ENCODE results near the gene YARS1.

The YARS1 gene
- total RNA-seq, result 59.7 to 82.3 reads per million in 2 donors

DNA sequence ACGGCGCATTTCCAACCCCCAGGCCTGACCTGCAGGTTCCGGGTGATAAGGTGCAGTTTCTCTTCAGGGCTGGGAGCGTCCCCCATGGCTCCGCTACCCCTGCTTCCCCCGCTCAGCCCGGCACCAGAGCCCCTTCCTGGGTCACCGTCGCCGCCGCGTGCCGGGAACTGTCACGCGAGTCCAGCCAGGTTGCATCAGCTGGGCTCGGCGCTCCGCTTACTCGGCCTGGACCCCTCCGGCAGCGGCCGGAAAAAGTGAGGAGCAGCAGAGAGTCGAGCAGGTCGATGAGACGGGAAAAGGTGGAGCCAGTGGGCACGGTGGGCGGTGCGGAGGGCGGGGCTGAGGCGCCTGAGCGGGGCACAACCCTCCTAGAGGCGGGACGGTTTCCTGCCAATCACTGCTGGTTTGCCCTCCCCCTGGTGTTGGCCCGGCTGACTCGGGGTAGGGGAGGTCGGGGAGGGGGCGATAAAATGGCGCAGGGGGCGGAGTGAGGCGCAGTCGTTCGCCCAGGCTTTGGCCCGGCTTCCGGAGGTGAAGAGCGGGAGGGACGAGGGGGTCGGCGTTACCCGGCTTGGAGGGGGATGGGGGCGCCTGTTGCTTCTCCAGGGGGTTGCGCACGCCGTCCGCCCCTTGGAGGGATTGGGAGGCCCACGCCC is at the start of gene YARS1, which contains the start of gene S100PBP:
YARS1 (minus strand) TSS at position 200 of the 656 bp plus-strand sequence; CDS start at position 86, 114 bp downstream.
S100PBP (plus strand) TSS at position 495 of the 656 bp plus-strand sequence. CDS start 8,447 bp downstream, outside the sequence.
- peak; percentile 98 to 100 (median 99) for DNase-seq

DNA sequence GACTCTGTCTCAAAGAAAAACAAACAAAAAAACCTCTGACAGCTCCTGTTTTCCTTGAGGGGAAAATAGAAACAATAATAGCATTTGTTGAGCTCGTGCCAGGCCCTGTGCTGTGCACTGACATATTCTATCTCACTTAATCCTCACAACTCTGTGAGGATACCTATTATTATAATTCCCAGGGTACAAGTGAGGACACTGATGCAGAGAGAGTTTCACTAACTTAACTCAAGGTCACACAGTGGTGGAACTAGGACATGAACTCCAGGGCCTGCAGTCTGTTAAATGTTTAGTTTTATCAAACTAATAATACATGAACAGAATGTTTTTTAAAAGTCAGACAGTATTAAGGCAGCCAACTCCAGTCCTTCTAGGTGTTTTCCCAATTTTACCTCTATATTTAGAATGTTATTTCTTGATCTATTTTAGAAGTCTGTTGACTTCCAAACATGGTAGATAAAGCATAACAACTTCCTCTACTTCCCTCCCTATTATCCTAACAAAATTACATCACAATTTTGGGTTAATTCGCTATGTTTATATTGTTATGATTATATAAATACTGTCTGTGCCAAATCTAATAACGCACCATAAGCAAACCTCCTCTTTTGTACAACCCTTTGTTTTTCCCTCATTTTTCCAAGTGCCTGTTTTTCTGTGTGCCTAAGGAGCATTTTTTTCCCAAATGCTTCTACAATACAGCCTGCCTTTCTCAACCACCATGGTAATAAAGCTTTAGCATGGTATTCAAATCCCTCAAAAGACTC is 48.7 kb upstream of the YARS1 start:
- DNase-seq, result no peak

DNA sequence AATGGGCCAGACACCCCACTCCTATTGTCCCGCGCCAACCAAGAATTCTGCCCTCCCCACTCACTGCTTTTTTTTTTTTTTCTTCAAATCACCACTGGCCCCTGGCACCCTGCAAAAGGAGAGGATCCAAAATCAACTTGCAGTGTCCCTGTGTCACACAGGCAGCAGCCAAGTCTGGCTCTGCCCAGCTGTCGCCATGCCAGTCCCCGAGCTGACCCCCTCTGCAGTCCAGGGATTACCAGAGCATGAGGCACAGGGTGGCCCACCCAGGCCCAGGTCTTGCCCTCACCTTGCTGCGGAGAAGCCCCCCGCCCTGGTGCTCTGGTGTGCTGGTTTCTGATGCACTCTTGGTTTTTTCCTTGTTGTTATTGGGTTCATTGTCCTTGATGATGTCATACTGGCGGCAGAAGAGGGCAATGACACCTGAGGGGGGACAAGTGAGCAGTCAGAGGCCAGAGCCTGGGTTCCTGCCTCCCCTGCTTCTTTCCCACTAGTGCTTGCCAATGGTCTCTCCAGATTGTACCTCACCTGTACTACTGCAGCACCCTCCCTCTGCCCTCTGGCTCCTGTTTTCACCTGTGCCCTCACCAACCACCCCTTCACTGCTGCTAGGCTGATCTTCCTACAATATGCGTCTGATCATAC is 47.3 kb upstream of the YARS1 start:
- no peak for DNase-seq

DNA sequence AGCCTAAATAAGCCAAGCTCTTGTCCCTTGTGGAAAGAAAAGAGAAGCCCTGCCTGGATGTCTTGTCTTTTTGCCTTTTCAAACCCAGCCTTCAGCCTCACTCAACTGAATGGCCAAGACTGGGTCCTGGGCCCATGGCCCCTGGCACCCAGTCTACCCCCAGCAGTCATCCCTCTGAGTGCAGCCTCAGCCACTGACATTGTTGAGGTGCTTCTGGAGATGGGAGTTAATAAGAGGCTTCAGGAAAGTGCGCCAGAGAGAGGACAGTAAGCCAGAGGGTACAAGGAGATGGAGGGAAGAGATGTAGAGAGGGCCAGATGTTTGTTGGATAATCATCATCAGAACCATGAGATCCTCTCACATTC is 46.7 kb upstream of the YARS1 start:
- DNase-seq, result no peak

DNA sequence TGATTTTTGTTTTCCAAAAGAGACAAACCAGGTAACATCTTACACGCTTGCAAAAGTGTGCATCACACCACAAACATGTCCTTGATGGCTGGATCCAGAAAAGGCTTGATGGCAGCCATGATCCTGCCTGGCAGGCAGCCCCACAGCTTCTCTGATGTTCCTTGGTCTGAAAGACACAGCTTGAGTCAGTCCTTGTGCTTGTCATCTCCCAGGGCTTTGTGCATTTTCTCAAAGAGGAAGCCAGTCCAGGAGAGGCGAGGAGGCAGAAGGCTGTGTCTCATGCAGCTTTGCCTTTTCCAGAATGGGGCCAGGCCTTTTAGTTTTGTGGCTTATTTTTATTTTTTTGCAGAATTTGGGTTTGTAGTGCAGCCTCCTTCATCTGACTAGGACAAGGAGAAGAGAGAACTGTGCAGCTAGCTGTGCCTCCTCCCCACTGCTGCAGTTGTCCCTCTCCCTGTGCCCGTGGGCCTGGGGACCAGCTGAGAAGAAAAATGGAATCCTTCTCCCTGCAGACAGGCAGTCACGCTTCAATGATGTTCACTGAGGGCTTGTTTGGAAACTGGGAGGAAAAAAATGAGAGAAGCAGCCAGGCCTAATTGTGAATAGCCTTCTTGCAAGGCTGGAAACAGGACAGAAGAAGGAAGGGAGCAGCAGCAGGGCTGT is 46.2 kb upstream of the YARS1 start:
- DNase-seq, result no peak

DNA sequence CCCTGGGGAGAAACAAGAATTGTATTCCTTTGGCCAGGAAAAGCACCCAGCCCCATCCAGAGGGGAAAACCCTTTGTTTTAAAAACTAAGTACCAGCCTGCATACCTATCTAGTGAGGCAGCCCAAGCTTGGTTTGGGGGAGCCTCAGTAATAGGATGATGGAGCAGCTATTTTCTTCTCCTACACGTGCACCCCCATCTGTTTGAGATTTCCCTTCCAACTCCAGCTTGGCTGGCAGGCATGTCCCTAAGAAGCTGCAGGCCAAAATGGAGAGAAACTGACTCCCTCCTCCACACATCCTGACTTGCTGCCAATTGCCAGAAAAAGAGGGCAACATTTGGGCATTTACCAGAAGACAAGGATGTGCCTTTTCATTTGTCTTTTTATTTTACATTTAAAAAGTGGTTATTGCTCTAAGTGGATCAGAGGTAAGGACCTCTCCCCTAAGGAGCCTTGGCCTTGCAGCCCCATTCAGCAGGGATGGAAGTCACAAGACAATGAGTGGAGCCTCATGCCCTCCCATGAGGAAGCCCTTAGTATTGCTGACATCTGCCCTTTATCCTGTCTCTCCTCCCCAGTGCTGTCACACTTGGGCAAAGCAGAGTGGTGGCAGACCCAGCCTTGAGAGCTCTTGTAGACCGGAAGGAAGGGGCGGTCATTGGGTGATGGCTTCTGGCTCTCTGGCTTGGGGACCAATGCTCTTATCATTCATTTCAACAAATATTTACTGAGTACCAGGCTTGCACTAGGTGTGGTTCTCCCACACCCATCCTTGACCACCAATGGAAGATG is 44.9 kb upstream of the YARS1 start:
- no peak for DNase-seq

DNA sequence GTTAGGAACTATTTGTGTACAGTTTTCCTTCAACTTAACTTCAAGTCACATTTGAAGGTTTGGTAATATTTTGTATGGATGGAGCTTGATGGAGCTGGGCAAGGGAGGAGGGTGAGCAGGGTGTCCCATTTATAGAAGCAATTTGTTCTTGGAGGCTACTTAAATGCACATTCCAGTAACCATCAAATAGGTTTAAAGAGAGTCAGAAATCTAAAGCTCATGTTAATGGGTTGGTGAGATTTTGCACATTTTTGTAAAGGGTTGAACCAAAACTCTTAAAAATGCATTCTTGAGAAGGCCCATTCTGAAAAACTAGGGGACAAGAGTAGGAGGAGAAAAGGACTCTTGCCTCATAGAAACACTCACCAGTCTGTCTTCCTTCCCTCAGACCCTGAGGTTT is 43.4 kb upstream of the YARS1 start:
- DNase-seq, result no peak

DNA sequence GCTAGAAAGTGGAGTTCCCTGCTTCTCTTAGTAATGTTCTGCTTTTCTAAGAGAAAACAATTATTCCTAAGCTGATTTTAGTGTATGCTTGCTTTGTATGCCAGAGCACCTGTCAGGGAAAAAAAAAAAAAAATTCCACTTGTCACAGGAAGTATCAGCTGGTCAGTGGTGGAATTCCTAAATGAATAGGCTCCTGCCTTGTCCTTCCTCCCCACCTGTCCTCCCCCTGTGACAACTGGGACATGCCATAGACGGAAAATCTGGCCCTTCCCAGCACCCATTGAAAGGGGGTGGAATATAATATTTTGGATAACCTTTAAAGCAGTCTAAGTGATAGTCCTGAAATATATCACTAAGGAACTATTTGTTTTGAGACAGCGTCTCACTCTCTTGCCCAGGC is 42.8 kb upstream of the YARS1 start:
- DNase-seq, result no peak

DNA sequence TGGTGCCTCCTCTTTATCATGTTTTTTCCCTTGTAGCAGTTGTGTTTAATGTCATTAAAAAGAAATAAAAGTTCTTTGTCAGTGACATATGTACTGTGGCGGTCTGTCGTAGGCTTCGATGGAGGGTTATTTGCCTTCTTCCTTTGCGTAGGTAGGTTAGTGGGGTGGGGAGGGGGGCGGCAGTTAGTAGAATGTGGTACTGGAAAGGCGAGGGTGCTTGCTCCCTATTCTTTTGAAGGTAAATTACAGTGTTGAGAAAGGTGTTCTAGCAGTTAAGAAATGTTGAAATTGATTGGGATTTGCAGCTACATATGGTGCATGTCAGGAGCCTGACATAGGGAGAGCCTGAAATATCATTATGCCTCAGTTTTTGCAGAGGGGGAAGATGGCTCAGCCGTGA is 41.6 kb upstream of the YARS1 start:
- no peak for DNase-seq

DNA sequence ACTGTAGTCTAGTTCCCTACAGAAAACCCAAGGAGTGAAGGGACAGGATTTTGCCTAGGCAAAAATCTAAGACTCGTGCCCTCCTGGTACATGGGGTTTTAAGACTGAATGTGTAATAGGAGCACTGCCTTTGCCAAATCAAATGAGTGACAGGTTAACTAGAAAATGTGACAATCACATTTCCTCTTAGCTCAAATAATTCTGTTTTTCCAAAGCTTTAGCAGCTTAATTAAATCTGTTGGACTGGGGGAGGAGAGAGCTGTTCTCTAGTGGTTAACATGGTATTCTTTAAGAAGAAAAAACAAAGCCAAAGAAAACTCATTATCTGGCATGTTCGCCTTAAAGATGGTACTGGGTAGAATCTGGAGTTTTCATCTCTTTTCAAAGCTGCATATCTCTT is 41.0 kb upstream of the YARS1 start:
- DNase-seq, result no peak

DNA sequence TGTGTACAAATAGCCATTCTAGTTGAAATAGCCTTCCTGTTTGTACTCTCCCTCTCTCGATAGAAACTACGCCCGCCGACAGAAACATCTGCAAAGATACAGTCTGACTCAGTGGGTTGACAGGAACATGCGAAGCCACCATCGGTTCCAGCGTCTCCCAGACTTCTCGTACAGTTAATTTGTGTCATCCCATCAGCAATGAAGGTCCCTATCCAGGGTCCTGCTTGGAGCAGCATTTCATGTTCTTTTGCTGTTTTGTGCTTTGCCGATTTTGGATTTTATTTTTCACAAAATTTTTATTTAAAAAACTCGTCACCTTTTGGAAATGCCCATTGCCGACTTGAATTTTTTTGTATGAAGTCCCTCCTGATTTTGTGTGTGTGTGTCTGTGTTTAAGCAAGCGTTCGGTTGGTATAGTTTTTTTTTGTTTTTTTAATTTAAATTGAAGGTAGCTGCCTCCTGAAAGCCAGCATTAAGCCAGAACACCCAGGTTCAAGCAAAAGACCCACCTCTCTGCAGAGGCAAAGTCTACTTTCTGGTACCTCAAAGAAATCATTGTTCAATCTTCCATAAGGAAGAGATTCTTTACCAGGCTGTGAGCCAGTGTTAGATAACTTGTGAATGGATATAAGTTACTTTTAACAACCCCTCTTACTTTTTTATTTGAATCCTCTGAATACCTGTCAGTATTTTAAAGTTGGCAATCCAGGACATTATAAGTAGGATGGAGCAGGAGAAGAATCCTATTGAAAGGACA is 38.9 kb upstream of the YARS1 start:
- DNase-seq, result no peak

DNA sequence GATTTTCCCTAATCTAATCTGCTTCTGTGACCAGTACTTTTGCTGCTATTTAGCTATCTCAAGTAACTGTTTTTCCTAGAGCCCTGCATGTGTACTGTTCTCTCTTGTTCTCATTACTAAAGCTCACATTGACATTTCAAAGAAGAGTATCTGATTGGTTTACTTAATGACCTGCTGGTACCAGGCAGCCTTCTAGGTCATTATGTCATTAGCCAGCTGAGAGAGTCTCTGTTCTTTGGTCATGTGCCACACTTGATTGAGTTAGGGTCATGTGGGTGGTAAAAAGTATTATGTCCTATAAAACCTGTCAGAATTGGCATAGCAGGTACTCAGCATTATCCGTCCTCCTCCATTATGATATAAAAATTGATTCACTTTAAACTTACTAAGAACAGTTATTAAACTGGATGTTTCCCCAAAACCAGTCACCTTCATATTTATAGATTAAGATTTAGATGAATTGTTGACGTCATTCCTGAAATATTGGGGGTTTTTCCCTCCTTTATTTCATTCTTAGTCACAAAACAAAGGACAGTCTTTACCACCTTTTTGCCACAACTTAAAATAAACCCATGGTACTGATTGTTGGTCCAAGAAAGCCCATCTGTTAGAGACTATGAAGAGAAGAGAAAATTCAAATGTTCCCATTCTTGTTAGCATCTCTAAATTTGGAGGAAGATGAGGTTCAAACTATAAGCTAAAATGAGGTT is 31.4 kb upstream of the YARS1 start:
- DNase-seq, result no peak

DNA sequence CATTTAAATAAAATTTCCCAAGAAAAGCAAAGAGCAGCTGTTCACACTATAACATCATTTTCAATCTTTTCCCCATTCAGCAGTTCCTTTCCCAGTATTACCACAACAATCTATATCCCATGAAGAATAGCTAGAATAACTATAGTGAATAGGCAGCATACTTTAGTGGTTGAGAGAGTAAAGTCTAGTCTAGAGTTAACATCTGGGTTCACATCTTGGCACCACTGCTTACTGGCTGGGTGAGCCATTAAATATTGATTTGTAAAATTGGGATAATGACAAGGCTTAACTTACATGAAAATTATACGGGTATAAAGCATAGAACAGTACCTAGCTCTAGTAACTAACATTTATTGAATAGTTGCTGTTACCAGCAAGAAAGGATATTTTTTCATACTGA is 14.7 kb upstream of the YARS1 start:
- DNase-seq, result no peak

DNA sequence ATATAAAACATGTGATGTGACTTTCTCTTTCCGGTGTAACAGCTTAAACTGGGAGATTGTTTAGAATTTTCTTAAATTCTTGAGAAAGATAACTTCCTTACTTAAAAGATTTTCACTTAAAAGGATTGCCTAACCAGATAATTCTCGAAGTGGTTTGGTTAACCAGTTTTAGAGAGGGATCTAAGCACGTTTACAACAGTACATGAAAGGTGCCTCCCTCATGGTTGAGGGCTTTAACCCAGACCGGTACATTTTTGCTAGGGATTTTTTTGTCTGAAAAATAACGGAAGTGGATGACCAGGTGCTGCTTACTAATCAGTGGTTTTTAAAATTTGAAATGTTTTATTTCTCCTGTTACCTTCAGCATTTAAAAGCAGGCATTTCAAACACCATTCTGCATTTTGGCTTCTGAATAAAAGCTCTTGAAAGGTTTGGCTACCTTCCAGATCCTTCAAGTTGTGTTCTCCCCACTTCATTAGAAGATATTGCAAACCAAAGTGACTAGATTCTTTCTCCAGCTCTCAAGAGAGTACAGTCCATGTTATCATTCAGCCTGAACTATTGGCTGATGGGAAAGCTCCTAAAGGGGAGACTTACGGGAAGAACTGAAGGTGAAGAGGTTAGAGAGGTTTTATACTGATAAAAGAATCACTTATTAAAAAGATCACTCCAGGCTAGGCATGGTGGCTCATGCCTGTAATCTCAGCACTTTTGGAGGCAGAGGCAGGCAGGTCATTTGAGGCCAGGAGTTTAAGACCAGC is 13.1 kb upstream of the YARS1 start:
- DNase-seq, result no peak

DNA sequence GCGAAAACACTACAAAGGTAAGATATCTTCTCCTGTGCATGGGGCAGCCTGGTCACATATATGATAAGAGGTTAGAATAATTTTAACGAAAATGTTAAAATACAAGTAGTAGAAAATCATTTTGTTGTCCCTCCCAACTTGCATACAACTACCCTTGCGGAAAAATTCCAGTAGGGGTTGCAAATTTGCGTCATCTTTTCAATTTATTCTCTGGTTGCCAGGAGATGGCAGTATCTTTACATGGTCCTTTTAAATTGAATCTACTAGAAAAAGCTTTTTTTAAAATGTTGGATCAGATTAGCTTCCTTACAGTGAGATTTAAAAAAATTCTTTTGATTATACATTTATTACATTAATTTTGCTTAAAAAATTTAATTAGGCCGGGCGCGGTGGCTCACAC is 11.2 kb upstream of the YARS1 start:
- no peak for DNase-seq

DNA sequence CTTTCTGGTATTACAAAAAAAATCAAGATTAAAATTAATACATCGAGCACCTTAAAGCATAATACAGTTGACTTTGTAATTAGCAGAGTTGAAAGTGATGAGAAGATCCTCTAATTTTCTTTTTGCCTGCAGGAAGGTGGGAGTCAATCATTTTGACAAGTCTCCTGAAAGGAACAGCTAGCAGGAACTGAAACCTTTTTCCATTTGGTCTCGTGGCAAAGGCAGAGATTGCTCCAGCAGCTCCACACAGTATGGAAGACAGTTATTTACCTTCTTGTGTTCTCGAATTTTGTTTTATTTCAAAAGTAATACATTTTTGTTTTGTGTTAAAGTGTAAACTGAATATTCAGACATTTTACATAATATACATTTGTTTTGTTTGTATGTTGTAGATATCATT is 8.0 kb upstream of the YARS1 start:
- DNase-seq, result no peak

DNA sequence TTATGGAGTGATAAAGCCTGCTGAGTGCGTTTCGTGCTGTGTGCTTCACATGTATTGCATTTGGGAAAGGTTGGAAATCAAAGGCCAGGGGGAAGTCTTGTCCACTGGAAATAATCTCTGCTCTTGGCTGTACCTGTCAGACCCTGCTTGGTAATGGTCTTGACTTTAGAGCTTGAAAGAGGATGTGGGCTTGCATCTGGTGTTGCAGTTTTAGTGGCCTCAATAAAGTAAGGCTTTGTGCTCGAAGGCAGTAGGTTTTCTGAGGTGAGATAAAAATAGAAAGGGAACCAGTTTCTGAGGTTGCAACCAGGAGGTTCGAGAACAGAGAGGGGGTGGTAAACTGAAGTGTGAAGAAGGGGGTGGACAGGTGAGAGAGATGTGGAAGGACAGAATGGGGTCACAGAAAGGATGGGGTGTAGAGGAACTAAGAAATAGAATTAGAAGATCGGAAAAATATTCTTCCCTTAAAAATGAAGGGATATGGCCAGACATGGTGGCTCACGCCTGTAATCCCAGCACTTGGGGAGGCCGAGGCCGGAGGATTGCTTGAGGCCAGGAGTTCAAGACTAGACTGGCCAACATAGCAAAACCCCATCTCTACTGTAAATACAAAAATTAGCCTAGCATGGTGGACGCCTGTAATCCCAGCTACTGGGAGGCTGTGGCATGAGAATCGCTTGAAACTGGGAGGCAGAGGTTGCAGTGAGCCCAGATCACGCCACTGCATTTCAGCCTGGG is 1.8 kb upstream of the YARS1 start:
- peak in 2 of 5 experiments; percentile 61 to 88 for DNase-seq

DNA sequence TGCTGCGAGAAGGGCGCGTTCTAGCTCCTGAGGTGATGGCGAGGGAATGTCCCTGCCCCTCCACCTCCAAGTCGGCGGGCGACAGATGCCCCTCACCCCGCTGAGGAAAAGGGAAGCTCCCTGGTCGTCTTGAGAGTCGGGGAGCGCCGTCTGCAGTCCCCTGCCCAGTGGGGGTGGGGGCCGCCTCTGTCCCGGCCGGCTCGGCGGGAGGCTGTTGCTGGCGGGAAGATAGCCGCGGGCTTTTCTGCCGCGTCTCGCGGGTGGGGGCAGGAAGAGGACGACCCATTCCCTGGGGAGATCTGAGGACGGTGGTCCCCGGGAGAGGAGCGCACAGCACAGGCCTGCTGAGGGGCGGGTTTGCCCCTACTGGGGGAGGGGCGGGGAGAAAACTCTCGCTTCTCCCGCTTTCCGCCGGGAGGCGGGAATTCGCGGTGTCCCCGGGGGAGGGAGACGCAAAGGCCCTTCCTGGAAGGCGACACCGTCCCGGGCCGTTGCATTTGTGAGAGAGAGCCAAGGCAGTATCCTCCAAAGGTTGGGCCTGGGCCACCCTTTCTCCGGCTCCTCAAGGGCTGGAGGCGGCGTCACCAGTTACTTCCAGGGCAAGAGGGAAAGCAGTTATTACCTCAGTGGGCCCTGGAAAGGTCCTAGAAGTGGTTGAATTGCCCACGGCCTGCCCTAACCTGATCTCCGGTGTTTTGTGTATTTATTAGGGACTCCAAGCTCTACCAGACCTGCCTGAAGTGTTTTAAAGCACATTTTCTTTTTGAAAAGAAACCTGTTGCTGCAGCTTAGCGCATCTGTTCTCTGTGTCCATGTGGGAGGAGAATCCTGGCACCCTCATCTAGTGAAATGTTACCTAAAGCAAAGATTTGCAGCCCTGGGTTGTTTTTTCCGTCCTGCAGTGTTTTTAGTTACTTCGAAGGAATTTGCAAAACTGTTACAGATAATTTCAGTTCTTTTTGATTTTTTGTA is 943 bp upstream of the YARS1 start:
- DNase-seq, result peak in 3 of 5 experiments; percentile 13 to 65 (median 14)

Measured in T-helper 2 cell (primary cell).